GM18870 (cell line): ENCODE data around the gene NTN1.
"Not testable (repeated sequence)": the region's sequence is repeated elsewhere in the genome, so short reads cannot be mapped to it uniquely, and the experiment has no call there.

ENCODE experiments used
- ATAC-seq: cut with Tn5 transposase; IDR thresholded peaks from one replicate; pipeline ENCODE4 v1.9.1; 2021; ENCODE audit warnings: moderate library complexity; ENCODE audit not compliant: unreplicated experiment

NTN1 gene

GRCh38 chr17:9240659-9241370 lies 219.5 kb downstream of the NTN1 start:
- no peak for ATAC-seq

- ATAC-seq = no peak
These were observed 220.0 kb downstream of the NTN1 start for GRCh38 chr17:9241371-9241712.

GRCh38 chr17:9241774-9242496 lies 220.6 kb downstream of the NTN1 start:
- no peak for ATAC-seq

GRCh38 chr17:9242497-9242881 lies 221.2 kb downstream of the NTN1 start:
- ATAC-seq = no peak

- ATAC-seq = no peak
These were observed 221.7 kb downstream of the NTN1 start for GRCh38 chr17:9242983-9243382.

GRCh38 chr17:9244066-9245052 lies 223.0 kb downstream of the NTN1 start:
- ATAC-seq = no peak

GRCh38 chr17:9247401-9247938 lies 226.2 kb downstream of the NTN1 start:
- ATAC-seq = no peak

- ATAC-seq = no peak
These were observed 228.1 kb downstream of the NTN1 start for GRCh38 chr17:9249245-9249953.

- no peak for ATAC-seq
These were observed 230.0 kb downstream of the NTN1 start for GRCh38 chr17:9251273-9251672.

GRCh38 chr17:9253308-9253707 lies 232.0 kb downstream of the NTN1 start:
- ATAC-seq = no peak

- no peak for ATAC-seq
These were observed 233.5 kb downstream of the NTN1 start for GRCh38 chr17:9254841-9255240.

- ATAC-seq = no peak
These were observed 234.5 kb downstream of the NTN1 start for GRCh38 chr17:9255833-9256232.

- ATAC-seq = no peak
These were observed 235.0 kb downstream of the NTN1 start for GRCh38 chr17:9256361-9256750.

- no peak for ATAC-seq
These were observed 235.7 kb downstream of the NTN1 start for GRCh38 chr17:9256751-9257629.

- ATAC-seq = not testable (repeated sequence)
These were observed 236.3 kb downstream of the NTN1 start for GRCh38 chr17:9257630-9257965.

GRCh38 chr17:9258115-9259015 lies 237.1 kb downstream of the NTN1 start:
- ATAC-seq = no peak

GRCh38 chr17:9259419-9259818 lies 238.1 kb downstream of the NTN1 start:
- no peak for ATAC-seq

GRCh38 chr17:9261081-9262012 lies 240.0 kb downstream of the NTN1 start:
- ATAC-seq = no peak
